Ovary (tissue), 9 donors: ENCODE measurements around the gene FAM107B. TPM values are rescaled to one million over a fixed set of nuclear protein-coding genes. Genes with fewer than 3 reads are reported as not detected.

Experiments used
- DNase-seq, 5 donors: peaks; one replicate each; pipeline ENCODE4 v3.0.0-alpha.2; 2019 to 2020
- H3K27ac ChIP-seq, 2 donors: fragments of 200-600 bp; one replicate each; pipeline versions ENCODE4 v1.5.1 to v1.8.0; 2019 to 2022
- H3K27me3 ChIP-seq: fragments of 200-600 bp; one replicate; pipeline ENCODE4 v1.8.0; 2022
- H3K36me3 ChIP-seq: fragments of 200-600 bp; sonication (generic); one replicate; pipeline ENCODE4 v1.5.1; 2019
- H3K4me1 ChIP-seq: one replicate; pipeline ENCODE4 v1.8.1; 2013; ENCODE audit warnings: mild to moderate bottlenecking, moderate library complexity; ENCODE audit not compliant: insufficient read depth
- H3K4me3 ChIP-seq: fragments of 200-600 bp; sonication (generic); one replicate; pipeline ENCODE4 v1.5.1; 2017
- H3K9me3 ChIP-seq, 2 donors: fragments of 200-600 bp in 1 of 2; sonication (generic) in 1 of 2; one replicate each; pipeline versions ENCODE4 v1.5.1 to v1.8.1; 2013 to 2019; ENCODE audit warnings: mild to moderate bottlenecking in 1 of 2, moderate library complexity in 1 of 2
- EP300 ChIP-seq: sonication (generic); formaldehyde crosslinking; IDR thresholded peaks from one replicate; pipeline ENCODE4 v1.6.1; 2017; ENCODE audit warnings: antibody characterized with exemption
- POLR2A ChIP-seq: fragments of 450-650 bp; IDR thresholded peaks from one replicate; pipeline ENCODE4 v1.6.1; 2017; ENCODE audit warnings: antibody characterized with exemption, mild to moderate bottlenecking, moderate library complexity
- WGBS, 3 donors: extraction: QIAGEN DNeasy Blood & Tissue Kit in 1 of 3; methylation state at CpG; one replicate each; pipeline versions ENCODE4 v1.1.5 to v1.1.7; 2013 to 2017; 5-methylcytosine and 5-hydroxymethylcytosine counted together
- intact Hi-C, 4 donors: fragments of 100-400 bp; cut with DNase I; formaldehyde crosslinking; loops; one replicate each; pipeline versions ENCODE4 v1.11.0 to v1.15.1; 2022 to 2023
- polyA plus RNA-seq, 2 donors: library from polyadenylated mRNA; stranded (reverse); fragments of 200-250 nt in 1 of 2; fragments of 350-450 nt in 1 of 2; fragmentation: Illumina TruSeq in 1 of 2; extraction: RNeasy Lipid Tissue Mini Kit (QIAGEN cat#74804) in 1 of 2; gene quantifications; one replicate each; pipeline ENCODE4 v1.2.3, GENCODE V29; 2013 to 2014
- total RNA-seq, 7 donors: library from RNA; depleted of rRNA in 2 of 7; stranded (reverse); fragments of >200 nt in 2 of 7; fragmentation: NEBNext Ultra II Directional in 3 of 7; extraction: Animal tissue kit (Norgen Biotek cat#: 25700) in 3 of 7; gene quantifications; one replicate each; pipeline versions ENCODE4 v1.1.0 to v1.2.4, GENCODE V29; 2016 to 2023
- TF ChIP-seq, protein P1 (sequence below), 3 donors: fragments of 450-650 bp in 2 of 3; fragments of 200-600 bp in 1 of 3; IDR thresholded peaks; one replicate each; pipeline versions ENCODE4 v1.5.1 to v1.8.0; 2016 to 2022; ENCODE audit warnings: antibody characterized with exemption in 3 of 3, mild to moderate bottlenecking in 1 of 3
- donor health status: DM: no; HTN: no; CAD: no; lungs with moderate emphysema.
- donor health status: DM: no; HTN: no; CAD: no.
- donor health status: Bipolar disorder and iron deficiency.
- donor health status: DM: yes; HTN: yes; CAD: no.
- donor health status: DM: no; HTN: no; CAD: no.
- donor health status: DM: yes; HTN: yes; CAD: no.

Gene FAM107B
- total and polyA plus RNA-seq, 9 donors, result 6.0 to 26.6 (median 15.0) TPM

DNA sequence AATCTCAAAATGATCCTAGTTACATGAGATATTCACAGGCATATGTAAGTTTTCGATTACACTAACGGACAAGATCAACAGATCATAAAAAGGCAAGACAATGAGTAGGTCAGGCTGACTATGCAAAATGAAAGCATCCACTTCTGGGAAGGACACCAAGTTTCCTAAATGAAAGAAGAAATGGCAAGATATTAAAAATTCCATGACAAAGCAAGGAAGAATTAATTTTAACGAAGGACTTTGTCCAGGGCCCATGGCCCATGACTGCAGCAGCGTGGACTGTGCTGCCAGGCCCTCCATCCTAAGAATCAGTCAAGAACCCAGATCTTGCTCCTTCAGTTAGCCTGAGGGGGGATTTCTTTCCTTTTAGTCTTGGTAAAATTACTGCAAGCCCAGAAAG is 261.6 kb downstream of the FAM107B start:
- no peak overlapping the region for H3K27ac ChIP-seq
- peaks cover 2% of the 10 kb centered on the region for H3K36me3 ChIP-seq
- intact Hi-C loops, result no loop called here
- no peak for TF ChIP-seq EP300
- TF ChIP-seq, protein P1, sequence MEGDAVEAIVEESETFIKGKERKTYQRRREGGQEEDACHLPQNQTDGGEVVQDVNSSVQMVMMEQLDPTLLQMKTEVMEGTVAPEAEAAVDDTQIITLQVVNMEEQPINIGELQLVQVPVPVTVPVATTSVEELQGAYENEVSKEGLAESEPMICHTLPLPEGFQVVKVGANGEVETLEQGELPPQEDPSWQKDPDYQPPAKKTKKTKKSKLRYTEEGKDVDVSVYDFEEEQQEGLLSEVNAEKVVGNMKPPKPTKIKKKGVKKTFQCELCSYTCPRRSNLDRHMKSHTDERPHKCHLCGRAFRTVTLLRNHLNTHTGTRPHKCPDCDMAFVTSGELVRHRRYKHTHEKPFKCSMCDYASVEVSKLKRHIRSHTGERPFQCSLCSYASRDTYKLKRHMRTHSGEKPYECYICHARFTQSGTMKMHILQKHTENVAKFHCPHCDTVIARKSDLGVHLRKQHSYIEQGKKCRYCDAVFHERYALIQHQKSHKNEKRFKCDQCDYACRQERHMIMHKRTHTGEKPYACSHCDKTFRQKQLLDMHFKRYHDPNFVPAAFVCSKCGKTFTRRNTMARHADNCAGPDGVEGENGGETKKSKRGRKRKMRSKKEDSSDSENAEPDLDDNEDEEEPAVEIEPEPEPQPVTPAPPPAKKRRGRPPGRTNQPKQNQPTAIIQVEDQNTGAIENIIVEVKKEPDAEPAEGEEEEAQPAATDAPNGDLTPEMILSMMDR (IDR thresholded peaks at IDR 0.05), result no peak
- no peak for TF ChIP-seq POLR2A
- no peaks in the 10 kb centered on the region for H3K4me1 ChIP-seq
- H3K27me3 ChIP-seq, result no peaks in the 10 kb centered on the region
- no peaks in the 10 kb centered on the region for H3K9me3 ChIP-seq
- 52 to 71% (median 63%) methylated on average over 4 of the region's 4 CpGs for WGBS, 3 donors
- no peak overlapping the region for H3K4me3 ChIP-seq
- no peak for DNase-seq

DNA sequence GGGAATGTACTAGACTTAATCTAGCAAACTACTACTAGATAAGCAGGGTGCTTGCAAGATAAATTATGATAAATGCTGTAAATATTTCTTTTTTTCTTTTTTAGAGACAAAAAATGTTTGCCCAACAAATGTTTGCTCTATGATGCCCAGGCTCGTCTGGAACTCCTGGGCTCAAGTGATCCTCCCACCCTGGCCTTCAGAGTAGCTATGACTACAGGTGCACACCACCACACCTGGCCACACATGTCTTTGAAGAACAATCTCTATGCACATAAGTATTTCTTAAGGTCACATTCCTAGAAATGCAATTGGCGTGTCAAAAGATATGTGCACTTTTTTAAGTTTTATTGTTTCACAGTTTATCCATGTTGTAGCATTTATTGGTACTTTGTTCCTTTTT is 264.4 kb downstream of the FAM107B start:
- no peak overlapping the region for H3K27ac ChIP-seq
- no peak for DNase-seq
- peaks cover 2% of the 10 kb centered on the region for H3K36me3 ChIP-seq
- no peaks in the 10 kb centered on the region for H3K9me3 ChIP-seq
- H3K27me3 ChIP-seq, result no peaks in the 10 kb centered on the region
- intact Hi-C loops, result no loop called here
- TF ChIP-seq, protein P1 (IDR thresholded peaks at IDR 0.05), result no peak
- TF ChIP-seq POLR2A (no peak), EP300 (no peak)
- WGBS, 3 donors, result 73 to 92% (median 90%) methylated on average over 2 of the region's 2 CpGs
- no peak overlapping the region for H3K4me3 ChIP-seq
- H3K4me1 ChIP-seq, result no peaks in the 10 kb centered on the region

DNA sequence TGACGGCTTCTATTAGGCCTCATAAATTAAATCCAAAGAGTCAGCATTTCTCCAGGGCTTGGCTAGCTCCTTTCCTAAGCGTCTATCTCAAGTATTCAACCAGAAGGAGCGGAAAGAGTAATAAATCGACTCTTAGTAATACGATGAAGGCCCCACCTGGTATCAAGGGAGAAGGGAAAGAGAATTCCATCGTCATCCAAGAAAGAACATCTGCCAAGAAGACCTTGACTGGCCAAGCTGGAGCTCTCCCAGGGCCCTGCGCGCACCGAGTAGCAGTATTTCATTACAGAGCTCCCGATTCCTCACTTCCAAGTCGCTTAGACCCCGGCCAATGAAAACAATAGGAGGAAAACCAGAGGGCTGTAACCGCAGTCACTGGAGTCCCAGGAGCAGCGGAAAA is 266.0 kb downstream of the FAM107B start:
- Histone ChIP-seq H3K27ac (no peak overlapping the region), H3K4me1 (no peaks in the 10 kb centered on the region), H3K27me3 (no peaks in the 10 kb centered on the region), H3K9me3 (no peaks in the 10 kb centered on the region), H3K4me3 (no peak overlapping the region), H3K36me3 (peaks cover 2% of the 10 kb centered on the region)
- intact Hi-C loops, result no loop called here
- DNase-seq, result no peak
- WGBS, 3 donors, result 83 to 87% (median 87%) methylated on average over 14 of the region's 14 CpGs
- no peak for TF ChIP-seq POLR2A
- TF ChIP-seq EP300, result no peak

DNA sequence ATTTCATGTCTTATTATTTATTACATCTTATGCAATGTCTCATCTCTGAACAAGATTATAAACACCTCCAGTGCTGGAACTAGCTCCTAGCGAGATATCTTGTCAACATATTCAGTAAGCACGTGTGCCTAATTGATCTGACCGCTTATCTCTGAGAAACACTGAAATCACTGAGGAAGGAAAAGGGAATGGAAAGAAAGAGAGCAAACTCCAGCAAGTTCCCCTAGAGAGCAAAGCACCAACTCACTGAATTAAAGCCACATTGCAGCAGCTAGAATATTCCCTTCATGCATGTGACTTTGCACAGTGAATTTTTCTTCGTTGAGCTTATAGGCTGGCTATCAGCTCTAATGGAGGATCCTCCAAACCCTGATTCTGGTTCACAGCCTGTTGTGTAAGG is 266.9 kb downstream of the FAM107B start:
- DNase-seq, result no peak
- intact Hi-C loops, result no loop called here
- WGBS, 3 donors, result 71 to 73% (median 72%) methylated on average over 4 of the region's 4 CpGs
- Histone ChIP-seq H3K4me3 (no peak overlapping the region), H3K27me3 (no peaks in the 10 kb centered on the region), H3K4me1 (no peaks in the 10 kb centered on the region), H3K36me3 (peaks cover 2% of the 10 kb centered on the region), H3K27ac (no peak overlapping the region), H3K9me3 (no peaks in the 10 kb centered on the region)
- no peak for TF ChIP-seq POLR2A
- TF ChIP-seq, protein P1 (IDR thresholded peaks at IDR 0.05), result no peak
- TF ChIP-seq EP300, result no peak

DNA sequence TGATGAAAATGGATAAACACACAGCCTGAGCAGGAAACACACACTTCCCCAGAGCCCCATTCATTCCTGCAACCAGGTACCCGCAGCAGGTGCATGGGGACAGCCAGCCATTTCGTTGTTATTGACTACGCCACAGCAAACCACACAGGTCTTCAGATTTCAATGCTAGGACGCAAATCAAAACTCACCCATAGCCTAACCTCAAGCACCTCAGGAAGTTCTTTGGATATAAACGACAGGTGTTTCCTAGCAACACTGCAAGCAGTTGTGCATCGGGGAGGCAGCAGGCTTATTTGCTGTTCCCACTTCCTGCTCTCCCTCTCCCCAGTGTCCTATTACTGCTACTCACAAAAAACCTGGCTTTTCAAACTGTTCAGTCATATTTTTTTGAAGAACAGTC is 267.5 kb downstream of the FAM107B start:
- intact Hi-C loops, result no loop called here
- 59 to 66% (median 65%) methylated on average over 6 of the region's 6 CpGs for WGBS, 3 donors

More for the DNA sequence above, 267.5 kb downstream of the FAM107B start:
- Histone ChIP-seq H3K4me3 (no peak overlapping the region), H3K27ac (no peak overlapping the region), H3K4me1 (no peaks in the 10 kb centered on the region), H3K36me3 (peaks cover 2% of the 10 kb centered on the region), H3K27me3 (no peaks in the 10 kb centered on the region), H3K9me3 (no peaks in the 10 kb centered on the region)
- TF ChIP-seq POLR2A (no peak), EP300 (no peak)
- TF ChIP-seq, protein P1 (IDR thresholded peaks at IDR 0.05), result no peak
- DNase-seq, result no peak
